ENCODE measurements around the gene ZNF488. TPM values are rescaled to one million over a fixed set of nuclear protein-coding genes. Genes with fewer than 3 reads are reported as not detected.

The ZNF488 gene
- total RNA-seq, 4 donors from 2014 or later = 0.24 to 0.56 (median 0.40) TPM; not detected in 1

GRCh38 chr10:47370015-47370767, 13.9 kb downstream of the ZNF488 start:
- no peak for DNase-seq
- Histone ChIP-seq H3K27me3 (no peaks in the 10 kb centered on the region), H3K9me3 (no peaks in the 10 kb centered on the region), H3K4me1 (no peaks in the 10 kb centered on the region), H3K36me3 (no peaks in the 10 kb centered on the region), H3K27ac (no peak overlapping the region), H3K4me3 (replicated peaks in 1 of 3) (no peak overlapping the region)
- intact Hi-C loops (cut with DNase I) = no loop called here
- 96 to 97% methylated on average over 11 of the region's 11 CpGs for WGBS, 2 donors
- no peak for TF ChIP-seq CTCF (IDR thresholded peaks at IDR 0.05)
- TF ChIP-seq POLR2A (IDR thresholded peaks at IDR 0.05) = no peak

- Histone ChIP-seq H3K4me1 (no peaks in the 10 kb centered on the region), H3K9me3 (no peaks in the 10 kb centered on the region), H3K36me3 (no peaks in the 10 kb centered on the region), H3K27me3 (no peaks in the 10 kb centered on the region), H3K27ac (no peak overlapping the region), H3K4me3 (replicated peaks in 1 of 3) (no peak overlapping the region)
- DNase-seq = no peak
- WGBS, 2 donors = 69 to 80% methylated on average over 9 of the region's 9 CpGs
- intact Hi-C loops (cut with DNase I) = no loop called here
- no peak for TF ChIP-seq CTCF (IDR thresholded peaks at IDR 0.05)
- TF ChIP-seq POLR2A (IDR thresholded peaks at IDR 0.05) = no peak
Measured at GRCh38 chr10:47369251-47369894, 14.7 kb downstream of the ZNF488 start.

- no peak for TF ChIP-seq POLR2A (IDR thresholded peaks at IDR 0.05)
- TF ChIP-seq CTCF (IDR thresholded peaks at IDR 0.05) = no peak
- no peak for DNase-seq
- Histone ChIP-seq H3K27ac (no peak overlapping the region), H3K4me1 (no peaks in the 10 kb centered on the region), H3K27me3 (no peaks in the 10 kb centered on the region), H3K36me3 (no peaks in the 10 kb centered on the region), H3K4me3 (replicated peaks in 1 of 3) (no peak overlapping the region), H3K9me3 (no peaks in the 10 kb centered on the region)
- intact Hi-C loops (cut with DNase I) = no loop called here
- WGBS, 2 donors = 87 to 95% methylated on average over 15 to 24 of the region's 24 CpGs
Measured at GRCh38 chr10:47368431-47369180, 15.5 kb downstream of the ZNF488 start.

- Histone ChIP-seq H3K27me3 (no peaks in the 10 kb centered on the region), H3K4me1 (no peaks in the 10 kb centered on the region), H3K36me3 (no peaks in the 10 kb centered on the region), H3K4me3 (replicated peaks in 1 of 3) (no peak overlapping the region), H3K9me3 (no peaks in the 10 kb centered on the region), H3K27ac (no peak overlapping the region)
- intact Hi-C loops (cut with DNase I) = no loop called here
- TF ChIP-seq CTCF (IDR thresholded peaks at IDR 0.05) (no peak), POLR2A (IDR thresholded peaks at IDR 0.05) (no peak)
- WGBS, 2 donors = 82 to 87% methylated on average over 11 of the region's 11 CpGs
- no peak for DNase-seq
Measured at GRCh38 chr10:47367646-47368045, 16.4 kb downstream of the ZNF488 start.
